BJ (cell line): ENCODE results near the gene RAB3B. TPM values are rescaled to one million over a fixed set of nuclear protein-coding genes. Genes with fewer than 3 reads are reported as not detected.

Experiments used
- CTCF ChIA-PET: fragments of 350-600 bp; formaldehyde crosslinking; extraction: SDS; loops from one replicate; lab custom pipeline; 2021; ENCODE audit warnings: antibody characterized with exemption, inconsistent platforms; lab: Yijun Ruan, JAX
- POLR2A ChIA-PET: fragments of 300-600 bp; sonication (Branson Sonifier 250); formaldehyde crosslinking; extraction: SDS; loops from one replicate; lab custom pipeline; 2021; ENCODE audit warnings: antibody characterized with exemption; lab: Charles Lee
- DNase-seq: peaks from one replicate; pipeline ENCODE4 v3.0.0-alpha.2; 2011; ENCODE audit warnings: low read depth
- H3K27me3 ChIP-seq: 2 replicates; pipeline ENCODE4 v1.6.0; 2011; ENCODE audit warnings: low read length; ENCODE audit not compliant: control insufficient read depth, insufficient read depth
- H3K36me3 ChIP-seq: 2 replicates; pipeline ENCODE4 v1.5.1; 2011; ENCODE audit warnings: low read length; ENCODE audit not compliant: control insufficient read depth, insufficient read depth
- H3K4me3 ChIP-seq: 2 replicates; pipeline ENCODE4 v1.5.1; 2011; ENCODE audit warnings: low read depth, mild to moderate bottlenecking, control low read depth, low read length
- polyA minus RNA-seq: library from RNA; depleted of rRNA, polyadenylated mRNA; stranded (reverse); fragments of >200 nt; gene quantifications from 2 replicates; pipeline ENCODE4 v1.2.3, GENCODE V29; 2011; rRNA and poly(A)+ RNA removed
- polyA plus RNA-seq: library from polyadenylated mRNA; depleted of rRNA; stranded (reverse); fragments of >200 nt; gene quantifications from 2 replicates; pipeline ENCODE4 v1.2.3, GENCODE V29; 2011; rRNA removed
- TF ChIP-seq, protein P1 (sequence below): IDR thresholded peaks from 2 replicates; pipeline ENCODE4 v1.5.1; 2011; ENCODE audit warnings: low read depth, mild to moderate bottlenecking, control low read depth, inconsistent platforms, low read length, moderate library complexity; ENCODE audit not compliant: insufficient read depth

RAB3B gene, protein sequence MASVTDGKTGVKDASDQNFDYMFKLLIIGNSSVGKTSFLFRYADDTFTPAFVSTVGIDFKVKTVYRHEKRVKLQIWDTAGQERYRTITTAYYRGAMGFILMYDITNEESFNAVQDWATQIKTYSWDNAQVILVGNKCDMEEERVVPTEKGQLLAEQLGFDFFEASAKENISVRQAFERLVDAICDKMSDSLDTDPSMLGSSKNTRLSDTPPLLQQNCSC
- polyA plus RNA-seq (27.4 and 44.0 TPM in 2 replicates), polyA minus RNA-seq (81.0 and 87.6 TPM in 2 replicates)

DNA sequence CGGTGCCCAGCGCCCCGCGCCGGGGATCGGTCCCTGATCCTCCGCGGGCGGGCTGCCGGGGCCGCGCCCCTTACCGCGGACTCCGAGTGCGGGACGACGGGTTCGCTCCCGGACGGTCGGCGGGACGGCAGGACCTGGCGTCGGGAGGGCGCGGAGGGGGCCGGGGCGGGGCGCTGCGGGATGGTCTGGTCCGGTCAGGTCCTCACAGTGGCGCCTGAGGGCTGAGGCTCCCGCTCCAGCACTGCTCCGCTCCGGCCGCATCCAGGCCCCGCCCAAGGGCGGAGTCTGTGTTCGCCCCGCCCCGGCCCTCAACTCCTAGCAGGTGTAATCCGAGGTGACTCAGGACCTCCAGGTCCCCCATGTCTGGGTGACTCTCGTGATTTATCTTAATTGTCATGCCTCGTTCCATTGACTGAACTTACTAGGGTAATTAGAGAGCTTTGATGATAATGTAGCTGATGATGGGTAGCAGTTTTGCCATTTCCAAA lies at the start of gene RAB3B:
Gene RAB3B, minus strand, starts transcription at position 223 of the 488 bp plus-strand sequence. CDS start 13,583 bp downstream, outside the sequence.
- ChIA-PET CTCF (interaction anchor here (1.8 kb wide), 1 partner anchor 11 kb away, joined by 5 read pairs; no protein-coding TSS in a partner anchor), POLR2A (no interaction called here)
- no peak for DNase-seq

DNA sequence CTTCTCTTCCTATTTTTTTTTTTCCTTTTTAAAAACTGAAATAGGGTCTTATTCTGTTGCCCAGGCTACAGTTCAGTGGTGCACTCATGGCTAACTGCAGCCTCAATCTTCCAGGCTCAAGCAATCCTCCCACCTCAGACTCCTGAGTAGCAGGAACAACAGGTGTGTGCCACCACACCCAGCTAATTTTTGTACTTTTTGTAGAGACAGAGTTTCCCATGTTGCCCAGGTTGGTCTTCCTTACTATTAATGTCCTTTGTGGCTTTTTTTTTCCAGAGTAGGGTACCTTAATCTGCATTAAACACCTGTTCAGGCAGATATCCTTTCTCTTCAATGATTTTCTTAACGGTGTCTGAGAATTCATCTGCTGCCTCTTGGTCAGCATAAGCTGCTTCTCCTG lies 47.4 kb upstream of the RAB3B start:
- peaks cover 5% of the 10 kb centered on the region for H3K36me3 ChIP-seq
- CTCF ChIA-PET = no interaction called here

More for the DNA sequence above, at the start of gene RAB3B:
- H3K36me3 ChIP-seq = no peaks in the 10 kb centered on the region
- TF ChIP-seq, protein P1, sequence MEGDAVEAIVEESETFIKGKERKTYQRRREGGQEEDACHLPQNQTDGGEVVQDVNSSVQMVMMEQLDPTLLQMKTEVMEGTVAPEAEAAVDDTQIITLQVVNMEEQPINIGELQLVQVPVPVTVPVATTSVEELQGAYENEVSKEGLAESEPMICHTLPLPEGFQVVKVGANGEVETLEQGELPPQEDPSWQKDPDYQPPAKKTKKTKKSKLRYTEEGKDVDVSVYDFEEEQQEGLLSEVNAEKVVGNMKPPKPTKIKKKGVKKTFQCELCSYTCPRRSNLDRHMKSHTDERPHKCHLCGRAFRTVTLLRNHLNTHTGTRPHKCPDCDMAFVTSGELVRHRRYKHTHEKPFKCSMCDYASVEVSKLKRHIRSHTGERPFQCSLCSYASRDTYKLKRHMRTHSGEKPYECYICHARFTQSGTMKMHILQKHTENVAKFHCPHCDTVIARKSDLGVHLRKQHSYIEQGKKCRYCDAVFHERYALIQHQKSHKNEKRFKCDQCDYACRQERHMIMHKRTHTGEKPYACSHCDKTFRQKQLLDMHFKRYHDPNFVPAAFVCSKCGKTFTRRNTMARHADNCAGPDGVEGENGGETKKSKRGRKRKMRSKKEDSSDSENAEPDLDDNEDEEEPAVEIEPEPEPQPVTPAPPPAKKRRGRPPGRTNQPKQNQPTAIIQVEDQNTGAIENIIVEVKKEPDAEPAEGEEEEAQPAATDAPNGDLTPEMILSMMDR = no peak
- 0 out of 2 replicates have a peak, but pooled peaks cover 1% of the 10 kb centered on the region for H3K27me3 ChIP-seq
- peak within 1 kb of the TSS; percentile 87 for H3K4me3 ChIP-seq

DNA sequence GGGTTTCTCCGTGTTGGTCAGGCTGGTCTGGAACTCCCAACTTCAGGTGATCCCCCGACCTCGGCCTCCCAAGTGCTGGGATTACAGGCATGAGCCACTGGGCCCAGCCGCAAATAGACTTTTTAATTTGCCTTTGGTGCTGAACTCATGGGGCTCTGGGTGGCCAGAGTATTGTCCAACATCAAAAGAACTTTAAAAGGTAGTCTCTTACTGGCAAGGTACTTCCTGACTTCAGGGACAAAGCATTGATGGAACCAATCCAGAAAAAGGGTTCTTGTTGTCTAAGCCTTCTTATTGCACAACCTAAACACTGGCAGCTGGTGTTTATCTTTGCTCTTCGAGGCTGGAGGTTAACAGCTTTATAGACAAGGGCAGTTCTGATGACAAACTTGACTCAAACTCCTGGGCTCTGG lies 46.9 kb upstream of the RAB3B start:
- peaks cover 5% of the 10 kb centered on the region for H3K36me3 ChIP-seq
- ChIA-PET POLR2A (interaction anchor here (0.6 kb wide), 1 partner anchor 11 kb away, joined by 5 read pairs; no protein-coding TSS in a partner anchor), CTCF (no interaction called here)
- H3K27me3 ChIP-seq = no peaks in the 10 kb centered on the region
- TF ChIP-seq, protein P1 = no peak
- H3K4me3 ChIP-seq = no peak overlapping the region
- no peak for DNase-seq

More for the DNA sequence above, 47.4 kb upstream of the RAB3B start:
- H3K4me3 ChIP-seq = no peak overlapping the region
- no peaks in the 10 kb centered on the region for H3K27me3 ChIP-seq
- DNase-seq = no peak
- TF ChIP-seq, protein P1 = no peak
- POLR2A ChIA-PET = interaction anchor here (0.6 kb wide), 1 partner anchor 10 kb away, joined by 5 read pairs; no protein-coding TSS in a partner anchor

DNA sequence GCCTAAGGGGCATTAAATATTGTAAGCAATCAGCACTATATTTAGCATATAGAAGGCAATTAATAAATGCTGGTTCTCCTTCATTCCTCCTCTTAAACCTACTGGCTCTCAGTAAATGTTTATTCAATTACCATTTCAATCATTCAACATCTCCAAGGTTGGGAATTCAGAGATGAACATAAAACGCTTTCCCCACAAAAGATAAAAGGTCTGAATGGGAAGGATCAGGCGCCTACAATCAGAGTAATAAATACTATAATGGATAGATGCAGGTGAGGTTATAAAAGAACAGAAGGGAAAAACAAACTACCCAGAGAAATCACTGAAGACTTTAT lies 43.5 kb upstream of the RAB3B start:
- POLR2A ChIA-PET = no interaction called here
- DNase-seq = no peak
- Histone ChIP-seq H3K27me3 (no peaks in the 10 kb centered on the region), H3K4me3 (peak overlapping the region; percentile 96), H3K36me3 (0 out of 2 replicates have a peak, but pooled peaks cover 1% of the 10 kb centered on the region)
- TF ChIP-seq, protein P1 = no peak
- CTCF ChIA-PET = interaction anchor here (0.7 to 1.5 kb wide), 3 partner anchors 9 to 331 kb away, joined by 3 to 5 read pairs (median 3); no protein-coding TSS in a partner anchor
